IMR-90 (cell line): ENCODE data around the gene PMIS2.

Experiments
- BHLHE40 ChIP-seq: fragments of 150-350 bp; IDR thresholded peaks from 2 replicates; pipeline ENCODE4 v1.6.1; 2016; ENCODE audit warnings: mild to moderate bottlenecking, low read depth, low read length
- CTCF ChIP-seq: conservative IDR thresholded peaks from 2 replicates; pipeline ENCODE4 v1.5.1; 2012; ENCODE audit warnings: mild to moderate bottlenecking, low read depth, low read length, improper control_type of control experiment
- MAFK ChIP-seq: IDR thresholded peaks from 2 replicates; pipeline ENCODE4 v1.6.1; 2012; ENCODE audit warnings: low read depth, low read length, improper control_type of control experiment
- NFE2L2 ChIP-seq: fragments of 150-350 bp; IDR thresholded peaks from 2 replicates; pipeline ENCODE4 v1.6.1; 2016; ENCODE audit warnings: low read depth, mild to moderate bottlenecking, low read length
- POLR2A ChIP-seq: IDR thresholded peaks from 2 replicates; pipeline ENCODE4 v1.6.1; 2012; ENCODE audit warnings: mild to moderate bottlenecking, low read depth, low read length
- RAD21 ChIP-seq: IDR thresholded peaks from 2 replicates; pipeline ENCODE4 v1.6.1; 2012; ENCODE audit warnings: low read length, improper control_type of control experiment
- RCOR1 ChIP-seq: IDR thresholded peaks from 2 replicates; pipeline ENCODE4 v1.6.1; 2012; ENCODE audit warnings: mild to moderate bottlenecking, low read length, improper control_type of control experiment; ENCODE audit not compliant: insufficient replicate concordance
- USF2 ChIP-seq: fragments of 150-350 bp; IDR thresholded peaks from 2 replicates; pipeline ENCODE4 v1.6.1; 2017; ENCODE audit warnings: mild to moderate bottlenecking, antibody characterized with exemption, low read length, low read depth

- TF ChIP-seq CTCF = no peak
- no peak for TF ChIP-seq RCOR1
- no peak for TF ChIP-seq BHLHE40
- TF ChIP-seq MAFK = no peak
- TF ChIP-seq RAD21 = no peak
- TF ChIP-seq POLR2A = no peak
- no peak for TF ChIP-seq USF2
- no peak for TF ChIP-seq NFE2L2
Observed at GRCh38 chr19:35633727-35634440, 47.9 kb downstream of the PMIS2 start.
